Neuronal stem cell (in vitro differentiated cells): ENCODE data around the gene CHD6.
A peak's percentile ranks its signal among the peaks of the same experiment; 100 is the strongest.

ENCODE experiments used
- DNase-seq: peaks from one replicate; pipeline ENCODE4 v3.0.0-alpha.2; 2013; ENCODE audit warnings: low spot score
- H2AFZ ChIP-seq: one replicate; pipeline ENCODE4 v1.6.1; 2013; ENCODE audit warnings: mild to moderate bottlenecking, low read length, inconsistent platforms
- H2AK5ac ChIP-seq: 2 replicates; pipeline ENCODE4 v1.6.1; 2013; ENCODE audit warnings: low read depth, mild to moderate bottlenecking, inconsistent platforms, low read length, moderate library complexity, mixed read lengths
- H2BK120ac ChIP-seq: 2 replicates; pipeline ENCODE4 v1.6.1; 2013; ENCODE audit warnings: low read depth, mild to moderate bottlenecking, inconsistent platforms, low read length, moderate library complexity, mixed read lengths
- H2BK12ac ChIP-seq: one replicate; pipeline ENCODE4 v1.6.1; 2013; ENCODE audit warnings: low read length, inconsistent platforms
- H2BK15ac ChIP-seq: 2 replicates; pipeline ENCODE4 v1.6.1; 2013; ENCODE audit warnings: mild to moderate bottlenecking, low read length, inconsistent platforms, mixed read lengths
- H2BK5ac ChIP-seq: one replicate; pipeline ENCODE4 v1.6.1; 2013; ENCODE audit warnings: inconsistent platforms, mild to moderate bottlenecking, low read length, moderate library complexity
- H3K14ac ChIP-seq: one replicate; pipeline ENCODE4 v1.6.1; 2013; ENCODE audit warnings: low read length, inconsistent platforms
- H3K18ac ChIP-seq: 2 replicates; pipeline ENCODE4 v1.6.1; 2013; ENCODE audit warnings: low read length, inconsistent platforms
- H3K23ac ChIP-seq: 2 replicates; pipeline ENCODE4 v1.6.1; 2013; ENCODE audit warnings: low read depth, mild to moderate bottlenecking, mixed read lengths, low read length, inconsistent platforms; ENCODE audit not compliant: poor library complexity
- H3K27ac ChIP-seq: replicated peaks from 3 replicates; pipeline ENCODE4 v1.5.1; 2013; ENCODE audit warnings: low read length, inconsistent platforms
- H3K27me3 ChIP-seq, 3 experiments: 2 replicates each; pipeline ENCODE4 v1.6.1; 2013; ENCODE audit warnings: low read length in 3 of 3, mild to moderate bottlenecking in 2 of 3, inconsistent platforms in 1 of 3, low read depth in 1 of 3, mixed read lengths in 1 of 3, moderate library complexity in 1 of 3; ENCODE audit not compliant: control insufficient read depth in 3 of 3, insufficient read depth in 3 of 3
- H3K36me3 ChIP-seq, 2 donors: replicated peaks in 1 of 2; 2 replicates each; pipeline ENCODE4 v1.6.1; 2013; ENCODE audit warnings: low read length in 2 of 2; ENCODE audit not compliant: control insufficient read depth in 2 of 2, insufficient read depth in 2 of 2
- H3K4ac ChIP-seq: 2 replicates; pipeline ENCODE4 v1.6.1; 2013; ENCODE audit warnings: inconsistent platforms, mild to moderate bottlenecking, low read length, moderate library complexity
- H3K4me1 ChIP-seq, 2 donors: 1 replicate in 1 of 2; 2 replicates in 1 of 2; pipeline ENCODE4 v1.6.1; 2013; ENCODE audit warnings: low read length in 2 of 2, low read depth in 1 of 2; ENCODE audit not compliant: control insufficient read depth in 2 of 2, insufficient read depth in 1 of 2
- H3K4me2 ChIP-seq: one replicate; pipeline ENCODE4 v1.6.1; 2013; ENCODE audit warnings: mild to moderate bottlenecking, low read length, inconsistent platforms; ENCODE audit not compliant: insufficient read depth, poor library complexity, severe bottlenecking
- H3K4me3 ChIP-seq, 2 donors: 2 replicates each; pipeline ENCODE4 v1.5.1; 2013; ENCODE audit warnings: low read length in 2 of 2, mild to moderate bottlenecking in 2 of 2, inconsistent platforms in 1 of 2, moderate library complexity in 1 of 2
- H3K79me1 ChIP-seq: one replicate; pipeline ENCODE4 v1.6.1; 2013; ENCODE audit warnings: low read depth, mild to moderate bottlenecking, inconsistent platforms, low read length, moderate library complexity
- H3K9ac ChIP-seq: one replicate; pipeline ENCODE4 v1.6.1; 2013; ENCODE audit warnings: mild to moderate bottlenecking, low read depth, low read length, inconsistent platforms; ENCODE audit not compliant: poor library complexity
- H3K9me3 ChIP-seq, 2 donors: replicated peaks in 1 of 2; 2 replicates each; pipeline versions ENCODE3 to v1.6.1; 2013; ENCODE audit warnings: low read length in 2 of 2, mild to moderate bottlenecking in 2 of 2, inconsistent platforms in 1 of 2, low read depth in 1 of 2, mixed read lengths in 1 of 2, moderate library complexity in 1 of 2; ENCODE audit not compliant: control insufficient read depth in 2 of 2, insufficient read depth in 1 of 2
- H4K8ac ChIP-seq: one replicate; pipeline ENCODE4 v1.6.1; 2013; ENCODE audit warnings: low read depth, mild to moderate bottlenecking, inconsistent platforms, low read length, moderate library complexity
- H4K91ac ChIP-seq: one replicate; pipeline ENCODE4 v1.6.1; 2013; ENCODE audit warnings: low read length, low read depth, mild to moderate bottlenecking, inconsistent platforms; ENCODE audit not compliant: poor library complexity
- WGBS, 2 donors: extraction: QIAGEN DNeasy Blood & Tissue Kit; methylation state at CpG; one replicate each; pipeline ENCODE4 v1.1.7; 2013; ENCODE audit warnings: missing lambda C conversion rate in 2 of 2, mixed read lengths in 1 of 2; ENCODE audit not compliant: insufficient read length in 2 of 2, insufficient replicate concordance in 1 of 2; ENCODE audit errors: extremely low coverage in 2 of 2; 5-methylcytosine and 5-hydroxymethylcytosine counted together

CHD6 gene

DNA sequence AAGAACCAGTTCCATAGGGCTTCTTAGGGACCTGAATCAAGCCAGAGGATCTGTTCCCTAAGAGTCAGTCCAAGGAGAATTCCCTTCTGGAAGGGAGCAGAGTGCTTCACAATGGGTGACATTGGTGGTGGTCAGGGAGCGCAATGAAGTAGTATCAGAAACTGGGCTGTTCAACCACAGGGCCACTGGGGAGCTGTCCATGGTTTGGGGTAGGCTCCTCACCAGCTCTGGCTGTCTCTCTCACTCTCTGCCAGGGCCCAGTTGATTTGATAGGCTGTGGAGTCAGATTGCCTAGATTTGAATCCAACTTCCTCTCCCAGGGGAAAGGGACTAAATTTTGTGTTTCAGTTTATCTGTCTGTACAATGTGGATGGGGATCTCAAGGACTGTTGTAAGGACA lies 36.7 kb upstream of the CHD6 start:
- Histone ChIP-seq H3K36me3 (no peaks in the 10 kb centered on the region), H3K23ac (no peak overlapping the region), H2BK5ac (no peak overlapping the region), H2AK5ac (no peak overlapping the region), H3K9me3 (no peaks in the 10 kb centered on the region), H3K14ac (no peak overlapping the region), H2BK12ac (no peak overlapping the region), H2BK120ac (no peak overlapping the region), H3K9ac (no peak overlapping the region), H3K79me1 (no peaks in the 10 kb centered on the region), H3K4me1 (peaks cover 3 to 6% of the 10 kb centered on the region in 2 donors), H4K91ac (no peak overlapping the region), H2AFZ (no peak overlapping the region), H3K4me3 (no peak overlapping the region), H3K4ac (no peak overlapping the region), H3K27ac (no peak overlapping the region), H3K27me3 (no peaks in the 10 kb centered on the region), H3K18ac (no peak overlapping the region), H2BK15ac (no peak overlapping the region), H3K4me2 (no peak overlapping the region), H4K8ac (no peak overlapping the region)
- DNase-seq, result peak; percentile 11
- WGBS, 2 donors, result no CpG with 5 or more reads among the region's 1 CpG

DNA sequence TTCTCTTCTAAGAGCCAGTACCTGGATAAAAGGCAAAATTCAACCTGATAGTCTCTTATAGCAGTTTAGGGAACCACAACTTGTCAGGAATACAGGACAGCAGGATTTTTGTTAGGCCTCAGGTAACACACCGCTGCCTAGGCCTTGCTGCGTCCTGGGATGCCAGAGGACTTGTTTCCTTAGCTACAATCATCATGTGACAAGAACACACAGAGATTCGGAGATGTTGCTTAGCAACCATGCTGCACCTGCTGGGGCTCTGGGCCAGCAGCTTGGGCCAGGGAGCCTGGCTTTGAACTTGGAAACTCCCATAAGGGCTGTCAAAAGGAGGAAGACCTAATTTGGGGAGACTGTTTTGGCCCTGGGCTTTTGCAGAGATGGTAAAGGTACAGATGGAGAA lies 36.1 kb upstream of the CHD6 start:
- Histone ChIP-seq H2BK120ac (no peak overlapping the region), H3K14ac (no peak overlapping the region), H3K4me1 (peaks cover 3 to 9% of the 10 kb centered on the region in 2 donors), H3K18ac (no peak overlapping the region), H3K4me2 (no peak overlapping the region), H4K91ac (no peak overlapping the region), H3K4me3 (no peak overlapping the region), H3K27me3 (no peaks in the 10 kb centered on the region), H3K9ac (no peak overlapping the region), H2AK5ac (no peak overlapping the region), H3K9me3 (no peaks in the 10 kb centered on the region), H2BK12ac (no peak overlapping the region), H3K4ac (no peak overlapping the region), H4K8ac (no peak overlapping the region), H2AFZ (no peak overlapping the region), H3K79me1 (no peaks in the 10 kb centered on the region), H3K27ac (no peak overlapping the region), H2BK15ac (no peak overlapping the region), H3K36me3 (no peaks in the 10 kb centered on the region), H3K23ac (no peak overlapping the region), H2BK5ac (no peak overlapping the region)
- no peak for DNase-seq
- no CpG with 5 or more reads among the region's 3 CpGs for WGBS, 2 donors

DNA sequence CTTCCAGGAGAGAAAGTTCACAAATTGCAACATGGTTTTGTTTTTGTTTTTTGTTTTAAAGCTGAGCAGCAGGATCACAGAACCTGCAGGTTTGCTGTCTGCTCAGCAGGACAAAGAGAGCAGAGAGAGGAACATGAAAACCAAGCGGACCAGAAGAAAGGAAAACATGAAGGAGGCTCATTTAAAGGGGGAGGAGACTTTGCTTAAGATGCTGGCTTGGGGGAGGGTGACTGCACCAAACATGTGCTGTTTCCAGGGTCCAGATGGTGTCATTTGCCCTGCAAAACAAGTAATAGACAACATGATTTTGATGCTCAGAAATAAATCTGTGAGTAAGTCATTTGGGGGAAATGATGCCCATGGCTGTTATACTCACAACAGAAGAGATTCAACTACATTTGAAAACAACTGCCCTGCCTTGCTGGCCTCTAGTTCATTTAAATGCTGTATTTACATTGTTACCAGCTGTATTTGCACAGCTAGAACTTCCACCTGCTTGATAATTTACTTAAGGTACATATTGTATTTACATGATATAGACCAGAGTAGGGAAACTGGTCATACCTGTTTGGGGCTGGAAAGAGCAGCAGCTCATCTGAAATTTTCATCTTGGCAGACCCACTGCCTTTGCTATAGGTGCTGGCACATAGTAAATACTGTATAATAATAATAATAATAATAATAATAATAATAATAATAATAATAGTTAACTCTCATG lies 32.2 kb upstream of the CHD6 start:
- no peak overlapping the region for H3K9ac ChIP-seq
- H2BK120ac ChIP-seq, result no peak overlapping the region
- H3K36me3 ChIP-seq, result no peaks in the 10 kb centered on the region
- H3K14ac ChIP-seq, result no peak overlapping the region
- H3K4me3 ChIP-seq, result no peak overlapping the region
- peaks cover 3 to 9% of the 10 kb centered on the region in 2 donors for H3K4me1 ChIP-seq
- no peak overlapping the region for H2BK12ac ChIP-seq
- H4K91ac ChIP-seq, result no peak overlapping the region
- H4K8ac ChIP-seq, result no peak overlapping the region
- no peak overlapping the region for H3K27ac ChIP-seq
- H3K27me3 ChIP-seq, result peaks cover 0 to 2% (median 0%) of the 10 kb centered on the region in 3 experiments
- no peak overlapping the region for H3K4me2 ChIP-seq
- no peak overlapping the region for H3K4ac ChIP-seq
- H2BK15ac ChIP-seq, result no peak overlapping the region
- WGBS, 2 donors, result no CpG with 5 or more reads among the region's 1 CpG
- no peak overlapping the region for H3K23ac ChIP-seq
- H3K18ac ChIP-seq, result no peak overlapping the region
- peak overlapping the region; percentile 70 for H2AFZ ChIP-seq
- H2AK5ac ChIP-seq, result no peak overlapping the region
- H3K9me3 ChIP-seq, result no peaks in the 10 kb centered on the region
- no peak overlapping the region for H2BK5ac ChIP-seq
- no peak for DNase-seq
- H3K79me1 ChIP-seq, result no peaks in the 10 kb centered on the region

DNA sequence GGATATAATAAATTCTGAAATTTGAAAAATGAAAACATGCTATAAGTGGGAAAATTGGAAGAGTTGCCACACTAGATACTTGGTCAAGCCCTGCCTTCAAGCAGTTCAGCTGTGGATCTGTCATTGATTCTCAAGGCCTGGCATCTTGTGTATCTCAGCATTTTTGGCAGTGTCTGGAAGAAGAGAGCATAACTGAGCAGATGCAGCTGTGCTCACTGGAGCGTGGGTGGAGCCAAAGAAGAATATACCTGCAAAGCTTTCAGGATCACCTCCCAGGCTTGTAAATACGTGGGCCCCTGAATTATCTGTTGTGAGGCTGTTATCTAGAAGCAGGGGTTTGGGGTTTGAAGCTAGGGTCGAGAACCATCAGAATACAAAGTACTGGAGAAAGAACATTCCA lies 31.3 kb upstream of the CHD6 start:
- no peak overlapping the region for H2BK15ac ChIP-seq
- no peak overlapping the region for H2BK5ac ChIP-seq
- no peak overlapping the region for H2BK120ac ChIP-seq
- no peaks in the 10 kb centered on the region for H3K9me3 ChIP-seq
- H3K4ac ChIP-seq, result no peak overlapping the region
- H3K14ac ChIP-seq, result no peak overlapping the region
- no peak overlapping the region for H4K91ac ChIP-seq
- no peak overlapping the region for H2AK5ac ChIP-seq
- no peak overlapping the region for H3K9ac ChIP-seq
- H3K36me3 ChIP-seq, result no peaks in the 10 kb centered on the region
- peaks cover 3 to 9% of the 10 kb centered on the region in 2 donors for H3K4me1 ChIP-seq
- H3K4me3 ChIP-seq, result no peak overlapping the region
- peaks cover 0 to 2% (median 0%) of the 10 kb centered on the region in 3 experiments for H3K27me3 ChIP-seq
- no peak overlapping the region for H3K18ac ChIP-seq
- no peaks in the 10 kb centered on the region for H3K79me1 ChIP-seq
- H3K4me2 ChIP-seq, result no peak overlapping the region
- no peak overlapping the region for H3K27ac ChIP-seq
- no peak overlapping the region for H2BK12ac ChIP-seq
- H4K8ac ChIP-seq, result no peak overlapping the region
- DNase-seq, result no peak
- WGBS, 2 donors, result no CpG with 5 or more reads among the region's 3 CpGs
- no peak overlapping the region for H2AFZ ChIP-seq
- H3K23ac ChIP-seq, result no peak overlapping the region
